K562 (cell line): ENCODE measurements around the gene TRRAP. TPM values are rescaled to one million over a fixed set of nuclear protein-coding genes. Genes with fewer than 3 reads are reported as not detected.
"Not testable (repeated sequence)": the region's sequence is repeated elsewhere in the genome, so short reads cannot be mapped to it uniquely, and the experiment has no call there.

Source experiments
- ATAC-seq: fragments of 200-7000 bp; cut with Tn5 transposase; 3 replicates; pipeline ENCODE4 v1.9.1; 2020; ENCODE audit warnings: moderate library complexity
- BruUV-seq: library from RNA; stranded (reverse); fragments of 400-500 nt; replicated peaks from 2 replicates; lab custom pipeline; 2021; lab: Mats Ljungman, UMichigan
- CTCF ChIA-PET: fragments of 300-600 bp; formaldehyde crosslinking; extraction: SDS; loops from one replicate; lab custom pipeline; 2021; ENCODE audit warnings: low intra/inter-chr PET ratio; lab: Yijun Ruan, JAX
- POLR2A ChIA-PET: fragments of 300-600, 350-650 bp; sonication (Branson Sonifier 250); formaldehyde crosslinking; extraction: SDS; loops from one replicate; lab custom pipeline; 2021; ENCODE audit warnings: antibody characterized with exemption, inconsistent platforms; lab: Yijun Ruan, JAX
- DNase-seq, 4 experiments: peaks; one replicate each; pipeline versions ENCODE4 v3.0.0 to v3.0.0-alpha.2; 2011 to 2018; ENCODE audit warnings: low spot score in 3 of 4, mixed read lengths in 3 of 4; ENCODE audit errors: extremely low read depth in 1 of 4
- FAIRE-seq: peaks from 2 replicates; lab custom pipeline; 2011; peaks lifted over from hg19 to GRCh38; lab: Jason Lieb, UNC
- H2AFZ ChIP-seq: 2 replicates; pipeline ENCODE4 v1.6.0; 2011; ENCODE audit warnings: low read depth, low read length, control low read depth, inconsistent platforms
- H3K27ac ChIP-seq: fragments of 200-600 bp; 3 replicates; pipeline ENCODE4 v1.8.0; 2011; ENCODE audit warnings: low read depth, mild to moderate bottlenecking, control low read depth, inconsistent platforms, low read length, moderate library complexity, mixed read lengths; ENCODE audit errors: extremely low read depth
- H3K27me3 ChIP-seq, 2 experiments: fragments of 300-600 bp in 1 of 2; 2 replicates in 1 of 2; 3 replicates in 1 of 2; pipeline versions ENCODE4 v1.6.0 to v1.8.0; 2011; ENCODE audit warnings: inconsistent platforms in 2 of 2, low read length in 2 of 2, mild to moderate bottlenecking in 1 of 2, mixed read lengths in 1 of 2, moderate library complexity in 1 of 2; ENCODE audit not compliant: control insufficient read depth in 2 of 2, insufficient read depth in 2 of 2
- H3K36me3 ChIP-seq: fragments of 300-600 bp; 3 replicates; pipeline ENCODE4 v1.8.0; 2011; ENCODE audit warnings: mild to moderate bottlenecking, low read length, inconsistent platforms; ENCODE audit not compliant: control insufficient read depth, insufficient read depth
- H3K4me1 ChIP-seq, 2 experiments: fragments of 200-600 bp in 1 of 2; replicated peaks in 1 of 2; 2 replicates in 1 of 2; 3 replicates in 1 of 2; pipeline versions ENCODE4 v1.5.1 to v1.8.0; 2011; ENCODE audit warnings: inconsistent platforms in 2 of 2, low read length in 2 of 2, mild to moderate bottlenecking in 1 of 2, mixed read lengths in 1 of 2, moderate library complexity in 1 of 2; ENCODE audit not compliant: control insufficient read depth in 2 of 2, insufficient read depth in 2 of 2
- H3K4me2 ChIP-seq: 2 replicates; pipeline ENCODE4 v1.6.1; 2011; ENCODE audit warnings: low read length, control low read depth, inconsistent platforms, mixed read lengths; ENCODE audit not compliant: insufficient read depth
- H3K4me3 ChIP-seq: fragments of 200-600 bp; sonication (generic), shearing (Covaris generic); 2 replicates; pipeline ENCODE4 v1.5.1; 2016; ENCODE audit warnings: control low read depth, inconsistent platforms
- H3K79me2 ChIP-seq: fragments of 200-600 bp; 3 replicates; pipeline ENCODE4 v1.8.0; 2011; ENCODE audit warnings: low read length, inconsistent platforms; ENCODE audit not compliant: control insufficient read depth, insufficient read depth
- H3K9ac ChIP-seq, 2 experiments: 2 replicates each; pipeline versions ENCODE4 v1.6.0 to v1.6.1; 2011; ENCODE audit warnings: low read depth in 2 of 2, low read length in 2 of 2, control low read depth in 1 of 2, inconsistent platforms in 1 of 2, mild to moderate bottlenecking in 1 of 2, mixed read lengths in 1 of 2; ENCODE audit not compliant: insufficient read depth in 1 of 2
- H3K9me1 ChIP-seq: one replicate; pipeline ENCODE4 v1.6.0; 2011; ENCODE audit warnings: inconsistent platforms, mild to moderate bottlenecking, low read length, moderate library complexity; ENCODE audit not compliant: control insufficient read depth, insufficient read depth
- H3K9me3 ChIP-seq: replicated peaks from 2 replicates; pipeline ENCODE4 v1.5.1; 2011; ENCODE audit warnings: low read depth, low read length, inconsistent platforms; ENCODE audit not compliant: control insufficient read depth, insufficient read depth
- H4K20me1 ChIP-seq: replicated peaks from 2 replicates; pipeline ENCODE4 v1.6.1; 2011; ENCODE audit warnings: low read length, inconsistent platforms, mixed read lengths; ENCODE audit not compliant: control insufficient read depth, insufficient read depth
- ZNF121 ChIP-seq: sonication (generic); formaldehyde crosslinking; conservative IDR thresholded peaks from 2 replicates; pipeline ENCODE4 v1.8.0; 2022; ENCODE audit warnings: missing genetic modification reagents
- WGBS: fragments of 100-300 bp; shearing (Covaris generic); methylation state at CpG from one replicate; pipeline ENCODE4 v1.1.6; 2016; ENCODE audit warnings: low coverage, mixed read lengths; ENCODE audit not compliant: insufficient coverage; ENCODE audit errors: missing lambda C conversion rate; 5-methylcytosine and 5-hydroxymethylcytosine counted together
- in situ Hi-C: fragments of 300-500 bp; cut with MboI; formaldehyde crosslinking; loops from 4 replicates; pipeline ENCODE4 v1.15.0; 2018; ENCODE audit warnings: inconsistent platforms, mixed read lengths
- intact Hi-C: fragments of 100-400 bp; cut with micrococcal nuclease; formaldehyde crosslinking; loops from 2 replicates; pipeline ENCODE4 v1.14.2; 2022
- polyA plus RNA-seq, 8 experiments: library from polyadenylated mRNA; depleted of rRNA in 4 of 8; stranded (reverse) in 5 of 8; unstranded in 3 of 8; fragments of >200 nt; fragmentation: Nextera tagmentation in 2 of 8; fragmentation: Illumina TruSeq in 1 of 8; extraction: Ambion mirVana in 2 of 8; extraction: Trizol in 1 of 8; gene quantifications; 2 replicates each; pipeline versions ENCODE4 v1.2.1 to v1.2.3, GENCODE V29; 2011 to 2014; ENCODE audit warnings: inconsistent platforms in 1 of 8, missing spikeins in 1 of 8
- total RNA-seq, 7 experiments: library from RNA; depleted of rRNA in 6 of 7; stranded (reverse); fragments of >200 nt in 6 of 7; fragmentation: Illumina TruSeq in 2 of 7; extraction: Trizol in 2 of 7; gene quantifications; 2 replicates each; pipeline versions ENCODE4 v1.2.1 to v1.2.3, GENCODE V29; 2011 to 2021; ENCODE audit warnings: low replicate concordance in 1 of 7

TRRAP gene
- total and polyA plus RNA-seq, 9 of the 15 experiments (the other 6 are each of a cell fraction or from before 2014, with no cell fraction given) = 1.3 to 47.2 (median 9.7) TPM

GRCh38 chr7:99044858-99045257, 166.5 kb downstream of the TRRAP start:
- POLR2A ChIA-PET, H3K9me3 ChIP-seq, H4K20me1 ChIP-seq, H3K27ac ChIP-seq, ATAC-seq, H3K9me1 ChIP-seq, H3K4me2 ChIP-seq, H3K79me2 ChIP-seq, CTCF ChIA-PET, H2AFZ ChIP-seq, H3K27me3 ChIP-seq, H3K9ac ChIP-seq, H3K4me3 ChIP-seq, FAIRE-seq, DNase-seq, BruUV-seq, H3K4me1 ChIP-seq: not testable (repeated sequence)
- peaks cover 85% of the 10 kb centered on the region for H3K36me3 ChIP-seq
- in situ Hi-C loops (loop anchor here (5.0 kb wide), 1 partner anchor 272 kb away; no protein-coding TSS in a partner anchor), intact Hi-C loops (loop anchor here (5.0 kb wide), 2 partner anchors 97 to 227 kb away; partner anchors contain the start of genes MYH16 and SMURF1)
- TF ChIP-seq ZNF121 (CRISPR knock-in tag) = peak; percentile 68
- 91% methylated on average over 3 of the region's 3 CpGs for WGBS

GRCh38 chr7:99046262-99046661, 167.9 kb downstream of the TRRAP start:
- H3K9me3 ChIP-seq, H3K9me1 ChIP-seq, DNase-seq, H3K4me3 ChIP-seq, POLR2A ChIA-PET, in situ Hi-C loops, H3K4me2 ChIP-seq, H3K27ac ChIP-seq, H4K20me1 ChIP-seq, ATAC-seq, CTCF ChIA-PET, H3K4me1 ChIP-seq, H2AFZ ChIP-seq, H3K9ac ChIP-seq, intact Hi-C loops, H3K27me3 ChIP-seq, FAIRE-seq, H3K79me2 ChIP-seq, BruUV-seq: not testable (repeated sequence)
- 87% methylated on average over 14 of the region's 14 CpGs for WGBS
- H3K36me3 ChIP-seq = peaks cover 84% of the 10 kb centered on the region
